HepG2 (cell line): ENCODE data around the gene ARHGEF7. TPM values are rescaled to one million over a fixed set of nuclear protein-coding genes. Genes with fewer than 3 reads are reported as not detected.

Source experiments
- ATAC-seq: fragments of 200-7000 bp; cut with Tn5 transposase; 3 replicates; pipeline ENCODE4 v1.9.1; 2020; ENCODE audit warnings: mild to moderate bottlenecking, moderate library complexity
- BruUV-seq: library from RNA; stranded (reverse); fragments of 400-500 nt; replicated peaks from 2 replicates; lab custom pipeline; 2021; lab: Mats Ljungman, UMichigan
- CTCF ChIA-PET: fragments of 300-600 bp; formaldehyde crosslinking; extraction: SDS; loops from one replicate; lab custom pipeline; 2021; ENCODE audit warnings: low total read pairs, inconsistent platforms, low intra/inter-chr PET ratio; lab: Yijun Ruan, JAX
- POLR2A ChIA-PET: fragments of 350-600 bp; sonication (Branson Sonifier 250); formaldehyde crosslinking; loops from one replicate; lab custom pipeline; 2020; ENCODE audit warnings: antibody characterized with exemption, inconsistent platforms; lab: Yijun Ruan, JAX
- DNase-seq: peaks from one replicate; pipeline ENCODE4 v3.0.0-alpha.2; 2015; ENCODE audit warnings: low spot score
- FAIRE-seq: peaks from 3 replicates; lab custom pipeline; 2011; peaks lifted over from hg19 to GRCh38; lab: Jason Lieb, UNC
- H2AFZ ChIP-seq: one replicate; pipeline ENCODE4 v1.6.1; 2011; ENCODE audit warnings: low read length, inconsistent platforms
- H3K27ac ChIP-seq: fragments of 300-600 bp; 3 replicates; pipeline ENCODE4 v1.8.0; 2011; ENCODE audit warnings: mixed run types, mild to moderate bottlenecking, mixed read lengths, low read length, inconsistent platforms; ENCODE audit not compliant: insufficient read depth; ENCODE audit errors: extremely low read length
- H3K27me3 ChIP-seq, 2 experiments: fragments of 200-600 bp in 1 of 2; 2 replicates in 1 of 2; 3 replicates in 1 of 2; pipeline versions ENCODE4 v1.6.0 to v1.8.0; 2011; ENCODE audit warnings: low read length in 2 of 2, mild to moderate bottlenecking in 2 of 2, moderate library complexity in 2 of 2, inconsistent platforms in 1 of 2; ENCODE audit not compliant: insufficient read depth in 2 of 2, control insufficient read depth in 1 of 2
- H3K36me3 ChIP-seq, 2 experiments: fragments of 200-600 bp in 1 of 2; replicated peaks in 1 of 2; 2 replicates in 1 of 2; 3 replicates in 1 of 2; pipeline versions ENCODE4 v1.5.1 to v1.8.0; 2011; ENCODE audit warnings: low read length in 2 of 2, inconsistent platforms in 1 of 2; ENCODE audit not compliant: insufficient read depth in 2 of 2, control insufficient read depth in 1 of 2
- H3K4me1 ChIP-seq: 2 replicates; pipeline ENCODE4 v1.5.1; 2012; ENCODE audit warnings: low read length, inconsistent platforms; ENCODE audit not compliant: insufficient read depth
- H3K4me2 ChIP-seq: 2 replicates; pipeline ENCODE4 v1.6.0; 2011; ENCODE audit warnings: low read depth, low read length, inconsistent platforms
- H3K4me3 ChIP-seq, 3 experiments: fragments of 200-600 bp in 1 of 3; sonication (generic), shearing (Covaris generic) in 1 of 3; replicated peaks in 1 of 3; 2 replicates each; pipeline ENCODE4 v1.5.1; 2011 to 2016; ENCODE audit warnings: low read length in 3 of 3, inconsistent platforms in 2 of 3, low read depth in 2 of 3, mild to moderate bottlenecking in 2 of 3, control low read depth in 1 of 3, mixed read lengths in 1 of 3; ENCODE audit not compliant: insufficient read depth in 1 of 3
- H3K79me2 ChIP-seq: one replicate; pipeline ENCODE4 v1.6.1; 2011; ENCODE audit warnings: low read length, inconsistent platforms; ENCODE audit not compliant: insufficient read depth
- H3K9ac ChIP-seq: 2 replicates; pipeline ENCODE4 v1.6.0; 2011; ENCODE audit warnings: mild to moderate bottlenecking, low read depth, low read length, inconsistent platforms; ENCODE audit not compliant: insufficient read depth
- H3K9me3 ChIP-seq: 2 replicates; pipeline ENCODE4 v1.5.1; 2012; ENCODE audit warnings: mild to moderate bottlenecking, low read length
- H4K20me1 ChIP-seq: 2 replicates; pipeline ENCODE4 v1.6.0; 2011; ENCODE audit warnings: inconsistent platforms, mild to moderate bottlenecking, low read length, moderate library complexity; ENCODE audit not compliant: insufficient read depth
- E2F1 ChIP-seq: sonication (generic); formaldehyde crosslinking; IDR thresholded peaks from 2 replicates; pipeline ENCODE4 v1.5.0; 2020; ENCODE audit warnings: missing genetic modification reagents
- GMEB1 ChIP-seq: sonication (generic); formaldehyde crosslinking; IDR thresholded peaks from 2 replicates; pipeline ENCODE4 v1.5.1; 2020; ENCODE audit warnings: missing genetic modification reagents, mild to moderate bottlenecking, borderline replicate concordance
- KLF12 ChIP-seq: sonication (generic); formaldehyde crosslinking; IDR thresholded peaks from 2 replicates; pipeline ENCODE4 v1.4.0; 2020; ENCODE audit warnings: missing genetic modification reagents, borderline replicate concordance
- PRDM10 ChIP-seq: sonication (generic); formaldehyde crosslinking; IDR thresholded peaks from 2 replicates; pipeline ENCODE4 v1.4.0; 2020; ENCODE audit warnings: low read depth, missing genetic modification reagents
- PRDM4 ChIP-seq: sonication (generic); formaldehyde crosslinking; IDR thresholded peaks from 2 replicates; pipeline ENCODE4 v1.9.0; 2021; ENCODE audit warnings: missing genetic modification reagents, borderline replicate concordance
- TRIM22 ChIP-seq: fragments of 450-650 bp; IDR thresholded peaks from 2 replicates; pipeline ENCODE4 v1.6.1; 2017
- ZBTB7B ChIP-seq: sonication (generic); formaldehyde crosslinking; IDR thresholded peaks from 2 replicates; pipeline ENCODE4 v1.4.0; 2020; ENCODE audit warnings: missing genetic modification reagents
- ZMYM2 ChIP-seq: sonication (generic); formaldehyde crosslinking; IDR thresholded peaks from 2 replicates; pipeline ENCODE4 v1.8.0; 2022; ENCODE audit warnings: mild to moderate bottlenecking, missing genetic modification reagents
- ZNF382 ChIP-seq: sonication (generic); formaldehyde crosslinking; IDR thresholded peaks from 2 replicates; pipeline ENCODE4 v1.5.0; 2020; ENCODE audit warnings: missing genetic modification reagents, mild to moderate bottlenecking, borderline replicate concordance
- WGBS: methylation state at CpG from one replicate; pipeline ENCODE4 v1.1.6; 2017; ENCODE audit warnings: low lambda C conversion rate; 5-methylcytosine and 5-hydroxymethylcytosine counted together
- in situ Hi-C: cut with HindIII; loops from 2 replicates; pipeline ENCODE4 v1.10.0; 2017; ENCODE audit warnings: low pct_unique_long_range_greater_than_20kb; ENCODE audit not compliant: extremely low pct_ligation_motif_present
- intact Hi-C: fragments of 100-400 bp; cut with micrococcal nuclease; formaldehyde crosslinking; loops from one replicate; pipeline ENCODE4 v1.10.0; 2022; ENCODE audit not compliant: unreplicated experiment
- polyA plus RNA-seq, 8 experiments: library from polyadenylated mRNA; depleted of rRNA in 3 of 8; stranded (reverse) in 7 of 8; unstranded in 1 of 8; fragments of >200 nt; fragmentation: Illumina TruSeq in 4 of 8; extraction: Trizol in 4 of 8; gene quantifications; 2 replicates each; pipeline versions ENCODE4 v1.2.1 to v1.2.3, GENCODE V29; 2011 to 2016; ENCODE audit warnings: low read depth in 4 of 8, missing spikeins in 1 of 8, mixed read lengths in 1 of 8; ENCODE audit not compliant: insufficient read depth in 1 of 8
- total RNA-seq, 5 experiments: library from RNA; depleted of rRNA; stranded (reverse); fragments of >200 nt; fragmentation: Illumina TruSeq; extraction: Trizol; gene quantifications; 2 replicates each; pipeline ENCODE4 v1.2.3, GENCODE V29; 2016; ENCODE audit warnings: low read depth in 1 of 5

Gene ARHGEF7
- total and polyA plus RNA-seq, 2 of the 13 experiments (the other 11 are each of a cell fraction or from before 2014, with no cell fraction given): 15.7 to 22.3 TPM

- POLR2A ChIA-PET: no interaction called here
- H3K4me2 ChIP-seq: no peak overlapping the region
- 95% methylated on average over 11 of the region's 11 CpGs for WGBS
- BruUV-seq: no TSS peak
- peaks cover 14 to 19% of the 10 kb centered on the region in 2 experiments; a peak in 3 of 5 replicates for H3K36me3 ChIP-seq
- ATAC-seq (no peak), DNase-seq (no peak), FAIRE-seq (no peak)
- no peaks in the 10 kb centered on the region for H3K27me3 ChIP-seq
- H3K4me1 ChIP-seq: peaks cover 23% of the 10 kb centered on the region
- intact Hi-C loops: no loop called here
- CTCF ChIA-PET: no interaction called here
- H4K20me1 ChIP-seq: peaks cover 16% of the 10 kb centered on the region
- no peak overlapping the region for H3K9ac ChIP-seq
- no peak overlapping the region for H3K4me3 ChIP-seq
- peaks cover 92% of the 10 kb centered on the region for H3K79me2 ChIP-seq
- in situ Hi-C loops: no loop called here
- H2AFZ ChIP-seq: no peak overlapping the region
- H3K27ac ChIP-seq: no peak overlapping the region
- no peaks in the 10 kb centered on the region for H3K9me3 ChIP-seq
- no peak for TF ChIP-seq PRDM4 (CRISPR knock-in tag)
- TF ChIP-seq KLF12 (CRISPR knock-in tag): no peak
- no peak for TF ChIP-seq E2F1 (CRISPR knock-in tag)
- TF ChIP-seq ZBTB7B (CRISPR knock-in tag): no peak
- TF ChIP-seq GMEB1 (CRISPR knock-in tag): no peak
- TF ChIP-seq ZNF382: no peak
- TF ChIP-seq PRDM10 (CRISPR knock-in tag): no peak
- no peak for TF ChIP-seq ZMYM2 (CRISPR knock-in tag)
- no peak for TF ChIP-seq TRIM22
Observed at GRCh38 chr13:111166882-111167675, 52.0 kb downstream of the ARHGEF7 start.
